ENCODE measurements around the gene VAV2.
A peak's percentile ranks its signal among the peaks of the same experiment; 100 is the strongest.
"Not testable (repeated sequence)": the region's sequence is repeated elsewhere in the genome, so short reads cannot be mapped to it uniquely, and the experiment has no call there.

Gene VAV2

DNA sequence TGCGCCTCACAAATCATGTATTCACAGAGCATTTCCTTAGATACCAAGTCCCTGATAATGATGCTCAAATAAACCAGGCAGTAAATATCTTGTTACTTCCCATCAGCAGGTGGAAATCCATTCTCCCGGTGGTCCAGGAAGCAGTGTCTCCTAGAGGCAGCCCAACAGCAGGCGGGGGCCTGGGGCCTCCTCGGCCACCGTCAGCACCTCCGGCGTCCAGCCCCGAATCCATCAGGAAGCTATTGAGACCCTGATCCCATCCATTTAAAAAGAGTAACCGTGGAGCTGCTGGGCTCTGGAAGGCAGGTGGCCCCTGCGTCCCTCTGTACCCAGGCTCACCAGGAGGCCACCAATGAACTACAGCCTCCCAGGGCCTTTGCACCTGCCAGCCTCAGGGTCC lies 54.0 kb downstream of the VAV2 start:
- DNase-seq (ENCODE audit: low spot score) = no peak

DNA sequence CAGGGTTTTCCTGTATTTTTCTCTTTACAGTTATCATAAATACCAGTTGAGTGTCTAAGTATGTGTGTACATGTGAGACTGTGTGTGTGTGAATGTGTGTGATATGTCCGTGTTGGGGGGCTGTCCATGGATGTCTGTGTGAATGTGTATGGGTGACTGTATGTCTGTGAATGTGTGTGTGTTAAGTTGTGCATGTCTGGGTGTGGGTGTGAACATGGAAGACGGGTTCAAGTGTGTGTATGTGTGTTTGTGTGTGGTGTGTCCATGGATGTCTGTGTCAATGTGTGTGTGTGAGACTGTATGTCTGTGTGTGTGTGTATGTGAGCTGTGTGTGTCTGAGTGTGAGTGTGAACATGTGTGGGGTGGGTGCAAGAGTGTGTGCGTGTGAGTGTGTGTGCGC lies 55.0 kb downstream of the VAV2 start:
- no peak for DNase-seq (ENCODE audit: low spot score)

DNA sequence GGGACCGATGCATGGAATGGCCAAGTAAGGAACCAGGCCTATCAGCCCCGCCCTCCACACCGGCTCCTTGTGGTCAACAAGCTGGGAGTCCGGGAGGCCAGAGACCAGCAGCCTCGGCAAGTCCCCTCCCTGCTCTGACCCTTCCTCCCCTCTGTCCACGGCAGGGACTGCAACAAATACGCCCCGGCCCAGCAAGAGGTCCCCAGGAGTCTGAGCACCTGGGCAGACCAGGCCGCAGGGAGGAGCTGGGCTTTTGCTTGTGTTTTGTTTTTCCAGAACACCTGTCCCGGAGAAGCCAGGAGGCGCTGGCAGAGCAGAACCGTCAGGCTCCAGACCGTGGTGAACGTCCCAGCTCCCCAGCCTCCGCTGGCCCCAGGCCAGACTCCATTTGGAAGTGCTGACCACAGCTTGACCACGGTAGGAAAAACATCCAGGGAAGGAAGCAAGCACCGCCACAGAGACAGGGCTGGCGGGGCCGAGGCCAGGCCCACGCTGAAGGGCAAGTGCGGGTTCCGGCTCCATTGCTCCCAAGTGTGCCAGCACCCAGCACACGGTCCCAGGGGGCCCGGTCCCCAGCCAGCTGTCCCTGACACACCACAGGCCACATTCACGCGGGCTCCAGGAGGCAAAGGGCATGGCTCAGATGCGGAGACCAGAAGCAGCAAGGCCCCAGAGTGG lies 56.7 kb downstream of the VAV2 start:
- no peak for DNase-seq (ENCODE audit: low spot score)

DNA sequence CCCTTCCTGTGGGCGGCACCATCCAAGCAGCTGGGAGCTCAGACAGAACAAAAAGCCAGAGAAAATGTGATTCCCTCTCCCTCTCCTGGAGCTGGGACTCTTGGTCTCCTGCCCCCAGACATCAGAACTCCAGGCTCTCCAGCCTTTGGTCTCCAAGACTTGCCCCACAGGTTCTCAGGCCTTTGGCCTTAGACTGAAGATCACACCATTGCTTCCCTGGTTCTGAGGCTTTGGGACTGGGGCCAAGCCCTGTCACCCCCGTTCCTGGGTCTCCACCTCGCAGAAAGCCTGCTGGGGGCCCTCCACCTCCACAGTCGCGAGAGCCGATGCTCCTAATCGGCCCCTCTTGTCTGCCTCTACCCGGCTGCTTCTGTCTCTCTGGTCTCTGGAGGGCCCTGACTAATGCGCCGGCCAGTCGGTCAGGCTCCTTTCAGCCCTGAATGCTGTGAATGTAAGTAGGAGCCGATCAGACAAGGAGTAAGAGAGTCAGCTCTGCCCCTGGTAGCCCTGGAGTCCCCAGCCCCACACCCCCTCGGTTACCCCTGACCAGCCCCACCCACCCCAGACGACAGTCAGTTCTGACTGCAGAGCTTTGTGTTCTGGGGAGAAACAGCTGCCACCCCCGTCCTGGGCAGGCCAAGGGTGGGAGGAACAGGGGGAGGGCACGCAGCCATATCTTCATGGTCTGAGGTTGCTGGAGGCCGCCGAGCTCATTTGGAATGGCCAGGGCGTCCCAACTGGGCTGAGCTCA lies 57.5 kb downstream of the VAV2 start:
- DNase-seq (ENCODE audit: low spot score) = no peak

DNA sequence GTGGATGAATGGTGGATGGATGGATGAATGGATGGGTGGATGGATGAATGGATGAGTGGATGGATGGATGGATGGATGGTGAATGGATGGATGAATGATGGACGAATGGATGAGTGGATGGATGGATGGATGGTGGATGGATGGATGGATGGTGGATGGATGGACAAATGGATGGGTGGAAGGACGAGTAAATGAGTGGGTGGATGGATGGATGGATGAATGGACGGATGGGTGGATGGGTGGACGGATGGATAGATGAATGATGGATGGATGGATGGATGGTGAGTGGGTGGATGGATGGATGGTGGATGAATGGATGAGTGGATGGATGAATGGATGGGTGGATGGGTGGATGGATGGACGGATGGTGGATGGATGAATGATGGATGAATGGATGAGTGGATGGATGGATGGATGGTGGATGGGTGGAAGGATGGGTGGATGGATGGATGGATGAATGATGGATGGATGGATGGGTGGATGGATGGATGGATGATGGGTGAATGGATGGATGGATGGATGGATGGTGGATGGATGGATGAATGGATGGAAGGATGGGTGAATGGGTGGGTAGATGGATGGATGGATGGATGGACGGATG lies 58.6 kb downstream of the VAV2 start:
- DNase-seq (ENCODE audit: low spot score) = no peak

DNA sequence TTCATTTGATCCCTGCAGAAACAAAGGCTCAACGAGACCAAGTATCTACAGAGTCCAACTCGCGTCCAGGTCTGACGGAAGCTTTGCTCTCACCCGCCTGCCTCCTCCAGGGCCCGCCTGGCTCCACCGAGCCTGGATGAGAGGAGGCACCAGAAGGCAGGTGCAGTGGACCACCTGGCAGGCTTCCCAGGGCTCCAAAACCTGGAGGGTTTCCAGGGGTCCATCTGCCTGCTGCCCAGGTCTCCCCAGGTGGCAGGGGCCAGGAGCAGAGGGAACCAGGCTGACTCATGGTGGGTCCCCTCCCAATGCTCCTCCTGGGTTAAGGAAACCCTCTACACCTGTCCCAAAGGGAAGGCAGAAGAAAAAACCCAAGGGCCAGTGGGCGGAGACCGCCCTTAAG lies 59.5 kb downstream of the VAV2 start:
- DNase-seq (ENCODE audit: low spot score) = no peak

DNA sequence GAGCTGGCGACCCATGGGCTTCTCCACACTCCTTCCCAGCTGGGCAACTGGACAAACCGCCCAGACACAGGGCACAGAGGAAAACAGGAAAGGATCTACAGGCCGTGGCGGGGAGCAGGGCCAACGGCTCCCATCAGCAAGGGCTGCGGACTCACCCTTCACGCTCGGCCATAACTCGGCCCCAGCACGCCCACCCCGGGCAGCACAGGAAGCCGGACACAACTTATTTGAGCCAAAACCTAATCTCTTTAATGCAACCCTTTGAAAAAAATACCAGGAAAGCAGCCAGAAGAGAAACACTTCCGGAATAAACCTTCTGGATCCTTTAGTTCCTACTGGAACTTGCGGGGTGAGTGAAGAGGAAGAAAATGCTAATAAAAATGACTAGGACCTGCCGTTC lies 59.9 kb downstream of the VAV2 start:
- DNase-seq (ENCODE audit: low spot score) = no peak

DNA sequence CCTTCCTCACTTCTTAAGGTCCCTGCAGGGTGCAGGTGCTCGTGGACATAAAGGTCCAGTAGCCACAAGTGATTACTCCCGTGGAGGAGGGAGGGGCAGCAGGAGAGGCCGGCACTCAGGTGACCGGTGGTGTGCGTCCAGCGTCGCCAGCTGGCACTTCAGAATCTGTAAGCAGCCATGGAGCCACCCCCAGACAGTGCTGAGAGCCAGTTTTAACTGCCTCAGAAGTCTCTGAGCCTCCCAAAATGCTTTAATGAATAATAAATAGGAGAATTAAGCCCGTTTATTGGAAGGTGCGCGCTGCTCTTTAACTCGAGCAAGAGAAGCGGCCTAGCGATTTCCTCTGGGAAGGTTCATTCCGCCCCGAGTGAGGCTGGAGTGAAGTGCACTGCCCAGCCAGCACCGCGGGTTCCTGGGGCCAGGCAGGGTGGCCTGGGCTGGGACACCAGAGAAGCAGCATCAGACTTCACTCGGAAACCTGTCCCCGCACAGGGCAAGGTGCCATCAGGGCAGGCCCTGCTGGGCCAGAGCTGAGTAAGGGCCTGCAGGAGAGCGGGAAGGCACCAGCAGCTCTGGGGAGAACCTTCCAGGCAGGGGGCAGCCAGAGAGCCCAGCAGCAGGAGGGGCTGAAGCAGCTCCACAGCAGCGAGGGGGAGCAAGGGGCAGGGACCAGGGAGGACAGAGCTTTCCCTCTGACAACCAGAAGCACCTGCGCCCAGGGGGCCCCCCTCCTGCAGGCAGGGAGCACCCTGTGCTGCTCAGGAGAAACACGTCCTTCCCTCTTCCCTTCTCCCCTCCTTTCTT lies 61.2 kb downstream of the VAV2 start:
- no peak for DNase-seq (ENCODE audit: low spot score)

DNA sequence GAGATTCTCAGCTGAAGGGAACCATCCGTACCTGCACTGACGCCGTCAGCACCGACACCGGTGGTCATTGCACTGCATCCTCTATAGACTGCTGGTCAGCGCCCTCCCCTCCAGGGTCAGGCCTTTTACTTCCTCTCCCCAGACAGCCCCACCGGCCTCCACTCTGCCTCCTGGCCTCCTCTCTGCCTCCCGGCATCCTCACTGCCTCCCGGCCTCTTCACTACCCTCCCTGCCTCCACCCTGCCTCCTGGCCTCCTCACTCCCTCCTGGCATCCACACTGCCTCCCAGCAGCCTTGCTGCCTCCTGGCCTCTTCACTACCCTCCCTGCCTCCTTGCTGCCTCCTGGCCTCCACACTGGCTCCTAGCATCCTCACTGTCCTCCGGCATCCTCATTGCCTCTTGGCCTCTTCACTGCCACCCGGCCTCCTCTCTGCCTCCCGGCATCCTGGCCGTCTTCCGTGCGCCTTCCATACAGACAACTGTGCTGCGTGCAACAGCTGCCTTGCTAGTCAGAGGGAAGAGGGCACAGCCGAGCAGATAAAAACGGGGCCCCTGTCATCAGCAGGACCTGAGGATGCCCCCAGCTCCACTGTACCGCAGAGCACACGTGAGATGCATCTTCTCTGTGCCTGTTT lies 62.0 kb downstream of the VAV2 start:
- DNase-seq (ENCODE audit: low spot score) = no peak

DNA sequence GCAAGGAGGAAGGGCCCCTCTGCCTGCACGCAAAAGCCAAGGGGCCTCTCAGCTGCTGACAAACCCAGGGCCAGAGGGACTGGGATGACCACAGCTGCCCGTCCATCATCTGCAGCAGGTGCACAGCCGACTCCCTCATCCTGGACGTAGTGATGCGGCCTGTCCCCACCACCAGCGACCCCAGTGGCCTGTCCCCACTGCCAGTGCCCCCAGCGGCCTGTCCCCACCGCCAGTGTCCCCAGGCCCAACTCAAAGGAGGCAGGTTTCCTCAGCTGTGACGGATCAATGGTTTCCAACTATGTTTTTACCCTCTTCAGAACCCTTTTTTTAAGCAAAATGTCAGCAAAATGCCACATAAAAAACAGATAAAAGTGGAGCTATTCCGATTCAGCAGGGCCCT lies 62.5 kb downstream of the VAV2 start:
- no peak for DNase-seq (ENCODE audit: low spot score)

DNA sequence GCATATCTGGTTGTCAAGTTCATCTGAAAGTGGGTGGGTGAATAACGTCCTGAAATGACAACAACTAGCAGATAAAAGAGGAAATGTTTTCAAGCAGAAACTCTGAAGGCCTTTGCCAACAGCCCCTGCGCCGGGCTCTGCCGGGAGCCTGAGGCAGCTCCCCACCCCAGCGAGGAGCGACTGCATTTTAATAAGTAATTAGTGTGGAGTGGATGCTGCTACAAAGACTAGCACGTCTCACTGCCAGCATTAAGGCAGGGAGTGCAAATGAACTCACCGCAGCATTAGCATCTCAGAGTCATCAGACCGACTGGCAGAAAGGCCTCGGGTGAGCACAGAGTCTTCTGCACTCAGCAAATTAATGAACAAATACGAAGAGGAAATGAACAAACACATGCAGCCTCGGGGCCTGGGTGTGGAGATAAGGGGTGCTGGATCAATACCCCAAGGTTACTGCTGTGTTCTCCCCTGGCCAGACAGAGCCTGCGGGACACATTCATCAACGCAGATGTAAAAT lies 63.8 kb downstream of the VAV2 start:
- no peak for DNase-seq (ENCODE audit: low spot score)

DNA sequence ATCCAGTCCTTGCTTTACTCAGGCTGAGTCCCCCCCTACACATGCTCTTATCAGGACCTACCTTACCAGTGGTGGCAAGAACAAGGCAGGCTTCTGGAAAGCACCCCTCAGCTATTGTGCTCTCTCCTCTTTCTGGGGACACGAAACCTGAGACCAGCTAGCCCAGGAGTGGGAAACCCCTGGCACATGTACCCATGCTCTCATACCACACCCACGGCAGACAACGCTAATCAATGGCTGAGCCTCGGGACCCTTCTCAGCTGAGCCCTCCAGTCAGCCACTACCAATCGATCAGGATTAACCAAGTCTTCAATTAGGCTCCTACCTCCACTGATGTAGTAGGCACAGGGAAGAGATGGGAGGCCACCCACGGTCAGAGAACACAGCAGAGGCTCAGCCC lies 65.1 kb downstream of the VAV2 start:
- DNase-seq (ENCODE audit: low spot score) = no peak

DNA sequence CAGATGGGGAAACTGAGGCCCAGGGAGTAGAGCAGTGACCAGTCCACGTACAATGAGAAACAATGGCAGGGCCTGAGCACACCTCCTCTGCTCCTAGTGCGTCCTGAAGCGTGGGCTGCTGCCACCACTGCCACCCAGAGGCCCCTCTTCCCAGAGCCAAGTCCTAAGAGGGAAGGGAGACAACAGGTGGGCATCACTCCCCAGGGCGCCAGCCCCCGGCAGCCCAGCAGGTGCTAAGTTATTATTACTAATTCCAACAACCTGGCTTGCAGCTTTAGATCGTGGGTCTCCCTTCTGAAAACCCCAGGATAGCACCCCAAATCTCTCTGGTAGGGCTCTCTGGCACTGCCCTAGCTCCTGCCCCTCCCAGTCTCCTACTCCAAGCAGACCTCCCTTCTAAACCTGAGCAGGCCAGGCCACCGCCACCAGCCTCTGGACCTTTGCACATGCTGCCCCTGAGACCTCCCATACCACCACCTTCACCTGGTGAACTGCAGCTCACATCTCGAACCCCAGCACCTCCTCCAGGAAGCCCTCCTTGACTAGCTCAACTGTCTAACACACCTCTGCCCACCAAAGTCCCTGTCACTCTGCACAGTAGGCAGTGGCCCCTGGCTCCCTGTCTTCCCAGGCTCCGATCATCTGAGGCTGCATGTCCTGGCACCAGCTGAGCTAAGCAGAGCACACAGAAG lies 65.8 kb downstream of the VAV2 start:
- no peak for DNase-seq (ENCODE audit: low spot score)

DNA sequence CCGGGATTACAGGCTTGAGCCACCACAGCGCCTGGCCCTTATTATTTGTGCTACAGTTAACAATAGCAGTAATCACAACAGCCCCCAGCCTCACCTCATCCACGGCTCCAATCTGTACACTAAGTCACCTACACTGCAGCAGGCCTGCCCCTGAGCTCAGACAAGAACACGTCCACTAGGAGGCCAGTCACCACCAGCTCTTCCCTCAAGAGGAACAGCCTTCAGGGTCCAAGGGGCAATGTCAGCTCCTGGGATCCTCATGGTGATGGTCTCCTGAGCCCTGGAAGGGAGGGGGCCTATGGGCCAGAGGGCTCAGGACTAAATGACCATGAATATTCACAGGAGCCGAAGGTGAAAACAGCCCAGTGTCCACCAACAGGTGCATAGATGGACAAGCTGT lies 67.7 kb downstream of the VAV2 start:
- no peak for DNase-seq (ENCODE audit: low spot score)

DNA sequence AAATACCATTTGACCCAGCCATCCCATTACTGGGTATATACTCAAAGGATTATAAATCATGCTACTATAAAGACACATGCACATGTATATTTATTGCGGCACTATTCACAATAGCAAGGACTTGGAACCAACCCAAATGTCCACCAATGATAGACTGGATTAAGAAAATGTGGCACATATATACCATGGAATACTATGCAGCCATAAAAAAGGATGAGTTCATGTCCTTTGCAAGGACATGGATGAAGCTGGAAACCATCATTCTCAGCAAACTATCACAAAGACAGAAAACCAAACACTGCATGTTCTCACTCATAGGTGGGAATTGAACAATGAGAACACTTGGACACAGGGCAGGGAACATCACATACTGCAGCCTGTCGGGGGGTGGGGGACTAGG lies 68.5 kb downstream of the VAV2 start:
- not testable (repeated sequence) for DNase-seq (ENCODE audit: low spot score)

DNA sequence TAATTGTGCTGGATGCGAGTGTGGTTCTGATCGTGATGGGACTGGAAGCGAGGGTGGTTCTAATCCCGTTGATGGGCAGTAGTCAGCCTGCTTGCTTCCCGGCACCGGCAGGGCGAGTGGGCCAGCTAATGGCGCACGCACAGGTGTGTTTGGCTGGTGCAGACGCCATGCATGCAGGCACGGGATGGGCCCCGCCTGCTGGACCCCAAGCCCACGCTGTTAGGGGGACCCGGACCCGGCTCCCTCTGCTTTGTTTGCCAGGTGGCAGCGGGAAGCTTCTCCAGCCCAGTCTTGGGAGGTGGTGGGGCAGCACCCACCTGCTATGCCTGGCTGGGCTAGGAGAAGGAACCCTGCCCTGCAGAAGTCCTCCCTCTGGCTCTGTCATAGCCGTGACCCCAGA lies 70.3 kb downstream of the VAV2 start:
- no peak for DNase-seq (ENCODE audit: low spot score)

DNA sequence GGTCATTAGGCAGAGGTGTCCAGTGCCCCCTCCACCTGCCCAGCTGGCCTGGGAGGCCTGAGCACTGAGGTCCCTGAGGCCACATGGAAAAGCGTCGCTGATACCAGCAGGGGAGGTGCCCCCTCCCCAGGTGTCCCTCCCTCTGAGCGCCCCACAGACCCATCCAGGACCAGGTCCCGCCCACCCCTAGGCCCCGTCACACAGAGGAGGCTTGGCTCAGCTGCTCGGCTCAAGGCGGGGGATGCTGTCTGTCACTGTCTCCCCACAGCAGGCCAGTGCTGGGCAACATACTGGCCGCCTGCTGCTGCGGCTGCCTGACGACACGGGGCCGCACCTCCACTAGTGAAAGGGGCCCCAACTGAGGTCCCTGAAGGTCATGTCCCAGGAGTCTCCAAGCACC lies 71.7 kb downstream of the VAV2 start:
- DNase-seq (ENCODE audit: low spot score) = no peak

DNA sequence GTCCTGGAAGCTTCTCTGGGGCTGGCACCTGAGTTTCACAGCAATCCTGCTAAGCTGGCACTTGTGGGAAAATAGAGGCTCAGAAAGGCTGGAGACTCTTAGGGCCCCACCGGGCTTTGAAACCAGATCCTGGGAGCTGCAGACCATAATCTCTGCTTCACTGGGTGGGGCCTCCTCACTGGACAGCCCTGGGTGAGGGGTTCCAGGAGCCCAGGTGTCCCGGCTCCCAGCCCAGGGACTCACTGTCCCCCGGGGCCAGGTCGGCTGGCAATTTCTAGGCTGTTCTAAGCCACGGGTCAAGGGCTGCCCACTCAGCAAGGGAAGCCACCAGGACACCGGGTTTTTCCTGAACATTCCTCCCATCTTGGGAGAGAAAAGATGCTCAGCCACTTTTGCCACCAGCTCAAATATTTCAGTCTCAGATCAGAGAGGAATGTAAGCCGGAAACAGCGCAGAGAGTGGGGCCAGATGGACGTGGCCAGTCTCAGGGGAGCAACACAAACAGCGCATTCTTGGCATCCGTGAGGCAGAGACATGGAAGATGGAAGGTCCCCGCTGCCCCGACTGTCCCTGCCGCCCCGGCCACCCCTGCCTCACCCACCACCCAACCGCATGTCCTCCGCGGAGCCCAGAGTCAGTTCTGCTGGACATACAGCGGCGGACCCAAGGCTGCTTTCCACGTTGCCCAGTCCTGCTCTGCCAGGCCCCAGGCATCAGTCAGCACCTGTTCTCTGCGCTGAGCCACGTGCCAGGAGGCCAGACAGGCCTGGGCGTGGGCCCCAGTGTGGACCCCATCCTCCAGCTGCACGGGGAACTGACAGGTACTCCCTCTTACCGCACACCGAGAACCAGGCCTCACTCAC lies 72.6 kb downstream of the VAV2 start:
- DNase-seq (ENCODE audit: low spot score) = peak; percentile 51

DNA sequence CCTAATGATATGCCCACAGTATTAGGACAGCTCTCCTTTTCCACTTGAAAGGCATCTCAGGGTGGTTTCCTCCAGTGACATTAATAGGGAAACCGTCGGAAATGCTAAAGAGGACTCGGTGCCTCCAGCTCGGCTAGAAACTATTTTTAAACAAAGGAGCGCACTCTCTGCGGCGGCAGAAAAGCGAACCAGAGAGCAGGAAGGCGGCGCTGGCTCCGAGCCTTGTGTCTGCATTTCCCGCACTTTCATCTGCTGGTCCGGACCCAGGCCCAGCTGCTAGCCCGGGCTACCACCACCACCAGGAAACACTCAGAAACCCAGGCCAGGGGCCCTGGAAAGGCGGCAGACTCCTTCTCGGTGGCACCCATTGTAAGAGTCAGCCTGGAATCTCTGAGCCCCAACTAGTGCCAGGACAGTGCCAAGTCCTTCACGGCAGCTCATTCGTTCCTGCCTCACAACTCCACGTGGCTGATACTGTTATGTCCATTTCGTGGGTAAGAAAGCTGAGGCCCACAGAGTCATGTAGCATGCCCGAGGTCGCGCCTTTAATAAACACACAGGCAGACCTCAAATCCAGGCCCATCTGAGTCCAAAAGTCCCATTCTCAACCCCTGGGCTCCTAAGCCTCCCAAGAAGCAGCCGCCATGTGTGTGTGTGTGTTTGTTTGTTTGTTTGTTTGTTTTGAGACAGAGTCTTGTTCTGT lies 73.9 kb downstream of the VAV2 start:
- DNase-seq (ENCODE audit: low spot score) = no peak

DNA sequence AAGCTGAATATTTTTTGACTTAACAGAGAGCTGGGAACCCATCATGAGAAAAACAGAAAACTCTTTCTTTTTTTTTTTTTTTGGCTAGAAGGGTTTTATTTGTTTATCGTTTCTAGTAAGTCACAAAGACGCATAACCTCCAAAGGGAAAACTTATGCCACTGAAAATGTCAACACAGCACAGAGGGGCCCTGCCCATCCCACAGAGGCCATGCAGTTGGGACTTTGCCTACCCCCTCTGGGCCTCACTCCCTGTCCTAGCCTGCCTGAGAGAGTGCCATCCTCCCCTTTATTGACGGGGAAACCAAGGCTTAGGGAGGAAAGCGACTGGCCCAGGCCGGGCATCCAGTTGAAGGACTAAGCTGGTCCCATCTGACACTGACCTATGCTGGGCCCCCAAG lies 74.7 kb downstream of the VAV2 start:
- DNase-seq (ENCODE audit: low spot score) = no peak
